Heart left ventricle (tissue), 13 donors: Measurements from ENCODE around the gene FNDC3B.

Experiments used
- CTCF ChIP-seq, 12 donors: fragments of 200-600 bp; sonication (generic) in 4 of 12; IDR thresholded peaks; one replicate each; pipeline versions ENCODE4 v1.5.0 to v1.8.0; 2018 to 2022; ENCODE audit warnings: antibody characterized with exemption in 12 of 12, mild to moderate bottlenecking in 5 of 12
- POLR2A ChIP-seq, 2 donors: fragments of 450-650 bp; IDR thresholded peaks; one replicate each; pipeline ENCODE4 v1.6.1; 2017; ENCODE audit warnings: antibody characterized with exemption in 2 of 2, mild to moderate bottlenecking in 2 of 2, moderate library complexity in 2 of 2
- donor health status: ischemic (EF 13 %, LVEDD 7.1; RV severe dilation, severe dysfunction).
- donor health status: DM: no; HTN: yes; CAD: no.
- donor health status: DM: no; HTN: no; CAD: no.
- donor health status: ischemic (EF 25% LVEDD 6.9; RV normal size, moderate dysfunction).
- donor health status: ischemic (EF 25% LVEDD 5.7; RV mildly dilated, moderate dysfunction).
- donor health status: ischemic (EF 35%, LVEDD 5.7; RV mildly dilated, moderate dysfunction).
- donor health status: nonischemic (EF 11% LVEDD 7.7; RV severe dilation, severe dysfunction).
- donor health status: DM: yes; HTN: yes; CAD: no.
- donor health status: PGD.
- donor health status: ischemic (EF 29% LVEDD 5.4; RV normal size, mild dysfunction).
- donor health status: nonischemic (EF 23%, LVEDD 6.1; RV moderate dilation, normal function).

- TF ChIP-seq CTCF (IDR thresholded peaks at IDR 0.05), result no peak
- TF ChIP-seq POLR2A (IDR thresholded peaks at IDR 0.05), result no peak
Observed at GRCh38 chr3:172090035-172090434, 50.7 kb downstream of the FNDC3B start.
